GM19240 (cell line): ENCODE measurements around the gene GANAB.
A peak's percentile ranks its signal among the peaks of the same experiment; 100 is the strongest.
"Not testable (repeated sequence)": the region's sequence is repeated elsewhere in the genome, so short reads cannot be mapped to it uniquely, and the experiment has no call there.

Source experiments
- DNase-seq: peaks from one replicate; pipeline ENCODE4 v3.0.0; 2011; ENCODE audit warnings: low spot score; ENCODE audit not compliant: insufficient read length

GANAB gene

GRCh38 chr11:62621567-62622470, 24.6 kb downstream of the GANAB start, which contains the start of gene B3GAT3:
TSS of gene B3GAT3 (minus strand) at chr11:62621986. CDS start at chr11:62621947, 39 bp downstream.
- DNase-seq = peak; percentile 98

DNA sequence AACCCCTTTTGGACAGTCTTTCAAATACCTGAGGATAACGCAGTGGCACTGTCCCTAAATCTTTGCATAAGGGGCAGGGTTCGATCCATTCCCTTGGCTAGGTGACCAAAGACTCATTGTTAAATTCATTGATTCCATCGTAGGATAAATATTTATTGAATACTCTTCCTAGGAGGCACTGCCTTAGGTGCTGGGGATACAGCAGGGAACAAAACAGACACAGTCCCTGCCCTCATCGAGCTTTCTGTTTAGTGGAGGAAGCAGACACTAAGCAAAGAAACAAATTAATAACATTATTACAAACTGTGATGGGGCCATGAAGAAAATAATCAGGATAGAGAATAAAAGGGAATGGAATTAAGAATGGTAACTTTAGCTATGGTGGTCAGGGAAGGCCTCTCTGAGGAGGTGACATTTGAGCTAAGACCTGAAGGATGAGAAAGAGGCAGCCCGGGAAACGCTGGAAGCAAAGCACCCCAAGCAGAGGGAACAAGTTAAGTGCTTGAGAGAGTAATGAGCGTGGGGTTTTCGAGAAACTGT, 25.3 kb downstream of the GANAB start:
- no peak for DNase-seq

- not testable (repeated sequence) for DNase-seq
These were observed 29.5 kb downstream of the GANAB start for GRCh38 chr11:62616957-62617356.

- no peak for DNase-seq
These were observed 30.9 kb downstream of the GANAB start for GRCh38 chr11:62615521-62615920.

- DNase-seq = no peak
These were observed 32.1 kb downstream of the GANAB start for GRCh38 chr11:62614275-62614674.

DNA sequence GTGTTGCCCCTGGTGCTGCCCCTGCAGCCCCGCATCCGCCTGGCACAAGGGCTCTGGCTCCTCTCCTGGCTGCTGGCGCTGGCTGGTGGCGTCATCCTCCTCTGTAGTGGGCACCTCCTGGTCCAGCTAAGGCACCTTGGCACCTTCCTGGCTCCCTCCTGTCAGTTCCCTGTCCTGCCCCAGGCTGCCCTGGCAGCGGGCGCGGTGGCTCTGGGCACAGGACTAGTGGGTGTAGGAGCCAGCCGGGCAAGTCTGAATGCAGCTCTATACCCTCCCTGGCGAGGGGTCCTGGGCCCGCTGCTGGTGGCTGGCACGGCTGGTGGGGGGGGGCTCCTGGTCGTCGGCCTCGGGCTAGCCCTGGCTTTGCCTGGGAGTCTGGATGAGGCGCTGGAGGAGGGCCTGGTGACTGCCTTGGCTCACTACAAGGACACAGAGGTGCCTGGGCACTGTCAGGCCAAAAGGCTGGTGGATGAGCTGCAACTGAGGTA, 33.1 kb downstream of the GANAB start:
- no peak for DNase-seq

GRCh38 chr11:62612366-62613290, 33.8 kb downstream of the GANAB start, which contains the start of the genes EML3 and ROM1:
TSS of gene EML3 (minus strand) at chr11:62612775. CDS start at chr11:62612457, 318 bp downstream.
TSS of gene ROM1 (plus strand) at chr11:62613257. CDS start at chr11:62613282, 25 bp downstream.
- DNase-seq = peak; percentile 75

DNA sequence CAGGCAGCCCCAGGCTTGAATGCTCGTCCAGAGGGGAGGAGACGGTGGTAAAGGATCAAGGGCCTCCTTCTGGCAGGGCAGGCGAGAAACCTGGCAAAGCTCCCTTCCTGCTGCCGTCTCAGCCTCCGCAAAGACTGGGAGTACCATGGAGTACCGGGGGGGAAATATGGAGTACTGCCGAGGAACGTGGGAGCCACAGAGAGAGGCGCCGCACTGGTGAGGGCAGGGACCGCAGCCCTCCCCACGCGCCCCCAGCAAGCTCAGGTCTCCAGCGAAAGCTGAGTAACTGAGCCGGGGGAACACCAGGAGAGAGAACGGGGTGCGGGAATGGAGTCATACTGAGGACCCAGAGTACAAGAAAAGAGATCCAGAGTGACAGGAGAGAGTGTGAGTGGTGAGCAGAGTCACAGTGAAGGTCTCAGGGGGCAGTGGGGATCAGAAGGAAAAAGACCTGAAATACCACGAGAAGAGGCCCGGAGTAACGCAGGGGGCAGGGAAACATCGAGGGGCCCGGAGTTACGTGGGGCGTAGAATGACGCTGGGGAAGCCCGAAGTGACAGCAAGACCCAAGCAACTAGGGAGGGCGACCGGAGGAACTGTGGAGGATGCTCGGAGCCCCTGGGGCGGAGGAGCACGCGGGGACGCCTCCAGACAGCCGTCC, 34.6 kb downstream of the GANAB start:
- peak; percentile 36 for DNase-seq

DNA sequence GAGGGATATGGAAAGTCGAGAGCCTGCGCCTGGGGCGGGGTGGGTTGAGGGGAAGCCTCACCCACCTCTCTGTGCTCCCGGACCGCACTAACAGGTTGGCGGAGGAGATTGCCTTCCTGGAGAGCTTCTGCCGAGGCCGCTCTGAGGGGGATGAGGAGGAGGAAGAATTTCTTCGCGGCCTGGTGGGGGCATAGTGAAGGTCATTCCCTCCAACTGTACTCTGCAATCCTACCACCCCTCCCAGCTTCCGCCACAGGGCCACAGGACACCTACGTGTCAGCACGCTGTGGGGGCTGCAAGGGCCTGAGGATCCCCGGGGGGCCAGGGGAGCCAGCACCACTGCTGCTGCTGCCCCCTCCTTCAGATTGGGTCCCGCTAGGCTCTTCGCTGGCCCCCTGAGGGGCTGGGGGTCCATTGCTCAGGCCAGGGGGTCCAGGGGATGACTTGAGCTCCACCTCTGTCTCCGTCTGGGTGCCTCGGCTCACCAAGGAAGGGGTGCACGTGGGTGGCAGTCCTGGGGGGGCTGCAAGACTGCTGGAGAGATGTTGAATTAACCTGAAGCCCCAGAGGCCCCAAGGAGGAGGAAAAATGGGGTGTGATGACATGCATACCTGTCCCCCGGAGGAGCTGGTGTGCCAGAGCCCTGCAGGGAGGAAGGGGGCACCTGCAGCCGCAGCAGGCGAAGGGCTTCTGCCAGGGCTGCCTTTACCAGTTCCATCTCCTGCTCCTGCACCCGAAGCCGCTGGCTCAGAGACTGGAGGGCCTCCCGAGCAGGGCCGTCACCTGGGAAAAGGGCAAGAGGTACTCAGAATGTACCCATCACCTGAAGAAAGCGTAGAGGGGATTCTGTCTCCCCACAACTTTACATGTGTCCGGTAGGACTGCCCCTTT, 35.4 kb downstream of the GANAB start:
- DNase-seq = no peak

DNA sequence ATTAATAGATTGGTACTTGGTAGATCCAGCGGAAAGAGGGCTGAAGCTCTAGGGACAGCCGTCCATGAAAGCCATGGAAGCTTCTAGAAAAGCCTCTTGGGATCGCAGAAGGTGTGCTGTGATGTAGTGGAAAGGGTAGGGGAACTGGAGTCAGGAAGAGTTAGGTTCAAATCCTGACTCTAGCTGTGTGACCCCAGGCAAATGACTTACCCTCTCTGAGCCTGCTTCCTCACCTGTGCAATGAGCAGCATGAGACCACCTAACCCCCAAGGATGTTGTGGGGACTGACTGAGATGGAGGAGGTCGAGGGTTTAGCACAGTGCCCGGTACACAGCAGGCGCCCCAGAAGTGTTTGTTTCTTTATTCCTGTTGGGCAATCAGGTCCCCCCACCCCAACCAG, 36.0 kb downstream of the GANAB start:
- no peak for DNase-seq

- DNase-seq = no peak
These were observed 37.6 kb downstream of the GANAB start for GRCh38 chr11:62608776-62609175.

GRCh38 chr11:62607714-62608113, 38.7 kb downstream of the GANAB start:
- no peak for DNase-seq

GRCh38 chr11:62605902-62606301, 40.5 kb downstream of the GANAB start:
- no peak for DNase-seq

DNA sequence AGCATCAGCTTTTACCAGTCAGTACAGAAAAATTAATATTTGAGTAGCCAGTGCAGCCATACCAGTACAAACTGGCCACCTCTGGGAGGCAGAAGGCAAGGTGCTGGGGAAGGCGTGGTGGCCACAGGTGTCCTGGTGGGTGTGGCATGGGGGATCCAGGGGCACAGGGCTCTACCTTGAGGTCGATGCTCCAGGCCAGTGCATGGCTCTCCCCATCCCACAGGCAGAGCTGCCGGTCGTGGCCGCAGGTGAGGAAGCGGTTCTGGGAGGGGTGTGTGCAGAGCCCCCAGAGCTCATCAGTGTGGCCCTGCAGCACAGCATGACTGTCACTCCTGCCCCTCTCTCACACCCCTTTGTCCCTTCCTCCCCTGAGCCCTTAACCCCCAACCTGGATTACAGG, 40.9 kb downstream of the GANAB start:
- no peak for DNase-seq

DNA sequence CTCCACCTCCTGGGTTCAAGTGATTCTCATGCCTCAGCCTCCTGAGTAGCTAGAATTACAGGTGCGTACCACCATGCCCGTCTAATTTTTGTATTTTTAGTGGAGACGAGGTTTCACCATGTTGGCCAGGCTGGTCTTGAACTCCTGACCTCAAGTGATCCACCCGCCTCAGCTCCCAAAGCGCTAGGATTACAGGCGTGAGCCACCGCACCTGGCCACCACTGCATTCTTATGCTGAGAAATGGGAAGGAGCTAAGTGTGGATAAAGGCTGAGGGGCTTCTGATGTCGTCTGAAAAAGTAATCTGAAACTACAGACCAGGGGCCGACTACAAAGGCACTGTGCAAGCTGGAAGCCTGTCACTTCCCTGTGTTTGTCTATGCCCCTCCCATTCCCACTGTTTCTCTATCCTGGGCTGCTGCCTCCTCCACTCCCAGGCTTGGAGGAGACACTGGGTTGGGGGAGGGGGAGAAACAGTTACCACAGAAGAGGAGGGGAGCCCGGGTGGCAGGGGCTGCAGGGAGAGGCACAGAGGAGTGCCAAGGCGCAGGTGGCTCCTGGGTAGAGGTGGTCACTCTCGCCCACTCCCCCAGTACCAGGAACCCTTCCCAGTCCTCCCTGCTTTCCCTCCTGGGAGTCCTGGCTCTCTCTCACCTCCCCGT, 41.8 kb downstream of the GANAB start:
- DNase-seq = no peak

- no peak for DNase-seq
These were observed 42.6 kb downstream of the GANAB start for GRCh38 chr11:62603776-62604299.

GRCh38 chr11:62603072-62603408, 43.4 kb downstream of the GANAB start:
- DNase-seq = no peak

GRCh38 chr11:62602141-62603071, 44.0 kb downstream of the GANAB start:
- DNase-seq = no peak
